B cell (primary cell): Measurements from ENCODE around the gene SNCAIP.

ENCODE experiments used
- CTCF ChIP-seq: fragments of 200-600 bp; IDR thresholded peaks from one replicate; pipeline ENCODE4 v1.8.0; 2022; ENCODE audit warnings: antibody characterized with exemption, mild to moderate bottlenecking
- EZH2 ChIP-seq: IDR thresholded peaks from 2 replicates; pipeline ENCODE4 v1.6.1; 2012; ENCODE audit warnings: borderline replicate concordance, low read depth, mild to moderate bottlenecking, moderate library complexity, low read length; ENCODE audit not compliant: insufficient read depth, poor library complexity, severe bottlenecking

GRCh38 chr5:122367456-122367855 lies 55.4 kb downstream of the SNCAIP start:
- TF ChIP-seq EZH2 (no peak), CTCF (no peak)
